HEK293 (cell line): ENCODE results near the gene KIF18B.

ENCODE experiments used
- CTCF ChIA-PET: fragments of 350-600 bp; formaldehyde crosslinking; extraction: SDS; loops from one replicate; lab custom pipeline; 2021; ENCODE audit warnings: antibody characterized with exemption; lab: Yijun Ruan, JAX
- POLR2A ChIA-PET: fragments of 300-600 bp; formaldehyde crosslinking; extraction: SDS; loops from one replicate; lab custom pipeline; 2020; ENCODE audit warnings: antibody characterized with exemption, inconsistent platforms; lab: Yijun Ruan, JAX
- H3K27ac ChIP-seq: fragments of 200-500 bp; sonication (Bioruptor generic); 2 replicates; pipeline ENCODE4 v1.5.1; 2014; ENCODE audit warnings: low read depth, low read length, control low read depth, inconsistent platforms; ENCODE audit errors: extremely low read depth
- H3K36me3 ChIP-seq, 2 experiments: fragments of 200-500 bp in 1 of 2; sonication (Bioruptor generic) in 1 of 2; 1 replicate in 1 of 2; 2 replicates in 1 of 2; pipeline ENCODE4 v1.5.1; 2014 to 2017; ENCODE audit warnings: inconsistent platforms in 2 of 2, low read length in 2 of 2; ENCODE audit not compliant: control insufficient read depth in 2 of 2, insufficient read depth in 1 of 2
- H3K4me1 ChIP-seq: fragments of 200-500 bp; sonication (Bioruptor generic); 2 replicates; pipeline ENCODE4 v1.5.1; 2014; ENCODE audit warnings: mild to moderate bottlenecking, low read length, inconsistent platforms; ENCODE audit not compliant: control insufficient read depth, insufficient read depth
- H3K4me3 ChIP-seq: 2 replicates; pipeline ENCODE4 v1.5.1; 2011; ENCODE audit warnings: low read depth, mild to moderate bottlenecking, control low read depth, low read length, moderate library complexity
- H3K9me3 ChIP-seq: fragments of 200-500 bp; sonication (Bioruptor generic); 2 replicates; pipeline ENCODE4 v1.5.1; 2014; ENCODE audit warnings: low read depth, low read length, inconsistent platforms; ENCODE audit not compliant: control insufficient read depth, insufficient read depth
- GLIS2 ChIP-seq: fragments of 450-650 bp; formaldehyde crosslinking; IDR thresholded peaks from 2 replicates; pipeline ENCODE4 v1.5.1; 2016; ENCODE audit warnings: missing biosample characterization, missing genetic modification characterization
- HOXC10 ChIP-seq: sonication (generic); formaldehyde crosslinking; IDR thresholded peaks from 2 replicates; pipeline ENCODE4 v1.8.1; 2023; ENCODE audit warnings: mild to moderate bottlenecking, missing genetic modification reagents
- KLF16 ChIP-seq: fragments of 450-650 bp; formaldehyde crosslinking; IDR thresholded peaks from 2 replicates; pipeline ENCODE4 v1.5.1; 2017; ENCODE audit warnings: missing biosample characterization, missing genetic modification characterization
- SCRT2 ChIP-seq: fragments of 450-650 bp; formaldehyde crosslinking; IDR thresholded peaks from 2 replicates; pipeline ENCODE4 v1.5.1; 2016; ENCODE audit warnings: missing biosample characterization, missing genetic modification characterization
- TRIM28 ChIP-seq: IDR thresholded peaks from 2 replicates; pipeline ENCODE4 v1.6.1; 2011; ENCODE audit warnings: low read length, control low read depth, borderline replicate concordance
- ZNF114 ChIP-seq: fragments of 450-650 bp; formaldehyde crosslinking; IDR thresholded peaks from 2 replicates; pipeline ENCODE4 v1.5.0; 2017; ENCODE audit warnings: missing biosample characterization, missing genetic modification characterization
- ZNF184 ChIP-seq: fragments of 450-650 bp; IDR thresholded peaks from 2 replicates; pipeline ENCODE4 v1.5.1; 2018; ENCODE audit warnings: missing biosample characterization, mild to moderate bottlenecking, missing genetic modification characterization
- ZNF292 ChIP-seq: fragments of 450-650 bp; formaldehyde crosslinking; IDR thresholded peaks from 2 replicates; pipeline ENCODE4 v1.5.1; 2016; ENCODE audit warnings: low read depth, missing biosample characterization, missing genetic modification characterization, borderline replicate concordance
- ZNF350 ChIP-seq: fragments of 450-650 bp; formaldehyde crosslinking; IDR thresholded peaks from 2 replicates; pipeline ENCODE4 v1.5.0; 2017; ENCODE audit warnings: missing biosample characterization, mild to moderate bottlenecking, missing genetic modification characterization
- ZNF48 ChIP-seq: fragments of 450-650 bp; formaldehyde crosslinking; IDR thresholded peaks from 2 replicates; pipeline ENCODE4 v1.5.1; 2016; ENCODE audit warnings: missing biosample characterization, missing genetic modification characterization
- ZNF549 ChIP-seq: fragments of 450-650 bp; IDR thresholded peaks from 2 replicates; pipeline ENCODE4 v1.5.1; 2018; ENCODE audit warnings: missing biosample characterization, missing genetic modification characterization, mild to moderate bottlenecking, inconsistent platforms, moderate library complexity
- ZNF639 ChIP-seq: fragments of 450-650 bp; formaldehyde crosslinking; IDR thresholded peaks from 2 replicates; pipeline ENCODE4 v1.5.1; 2016; ENCODE audit warnings: missing biosample characterization, missing genetic modification characterization
- ZNF654 ChIP-seq: fragments of 450-650 bp; formaldehyde crosslinking; IDR thresholded peaks from 2 replicates; pipeline ENCODE4 v1.5.1; 2016; ENCODE audit warnings: low read depth, missing biosample characterization, missing genetic modification characterization
- ZNF660 ChIP-seq: fragments of 450-650 bp; IDR thresholded peaks from 2 replicates; pipeline ENCODE4 v1.5.1; 2018; ENCODE audit warnings: missing biosample characterization, mild to moderate bottlenecking, missing genetic modification characterization
- TF ChIP-seq, protein P1 (sequence below): fragments of 450-650 bp; formaldehyde crosslinking; IDR thresholded peaks from 2 replicates; pipeline ENCODE4 v1.5.1; 2016; ENCODE audit warnings: missing biosample characterization, missing genetic modification characterization
- TF ChIP-seq, protein P2 (sequence below): fragments of 450-650 bp; formaldehyde crosslinking; IDR thresholded peaks from 2 replicates; pipeline ENCODE4 v1.5.1; 2017; ENCODE audit warnings: missing biosample characterization, missing genetic modification characterization

Gene KIF18B

GRCh38 chr17:44880062-44880461 is 67.5 kb downstream of the KIF18B start (continued):
- TF ChIP-seq, protein P1, sequence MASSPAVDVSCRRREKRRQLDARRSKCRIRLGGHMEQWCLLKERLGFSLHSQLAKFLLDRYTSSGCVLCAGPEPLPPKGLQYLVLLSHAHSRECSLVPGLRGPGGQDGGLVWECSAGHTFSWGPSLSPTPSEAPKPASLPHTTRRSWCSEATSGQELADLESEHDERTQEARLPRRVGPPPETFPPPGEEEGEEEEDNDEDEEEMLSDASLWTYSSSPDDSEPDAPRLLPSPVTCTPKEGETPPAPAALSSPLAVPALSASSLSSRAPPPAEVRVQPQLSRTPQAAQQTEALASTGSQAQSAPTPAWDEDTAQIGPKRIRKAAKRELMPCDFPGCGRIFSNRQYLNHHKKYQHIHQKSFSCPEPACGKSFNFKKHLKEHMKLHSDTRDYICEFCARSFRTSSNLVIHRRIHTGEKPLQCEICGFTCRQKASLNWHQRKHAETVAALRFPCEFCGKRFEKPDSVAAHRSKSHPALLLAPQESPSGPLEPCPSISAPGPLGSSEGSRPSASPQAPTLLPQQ (tag by site-specific recombination): no peak
- TF ChIP-seq ZNF292 (tag by site-specific recombination): no peak
- TF ChIP-seq ZNF184: no peak
- no peak for TF ChIP-seq ZNF639

- TF ChIP-seq SCRT2 (tag by site-specific recombination): peak; percentile 48; the same call in 1 of the 2 replicates
- TF ChIP-seq, protein P2, sequence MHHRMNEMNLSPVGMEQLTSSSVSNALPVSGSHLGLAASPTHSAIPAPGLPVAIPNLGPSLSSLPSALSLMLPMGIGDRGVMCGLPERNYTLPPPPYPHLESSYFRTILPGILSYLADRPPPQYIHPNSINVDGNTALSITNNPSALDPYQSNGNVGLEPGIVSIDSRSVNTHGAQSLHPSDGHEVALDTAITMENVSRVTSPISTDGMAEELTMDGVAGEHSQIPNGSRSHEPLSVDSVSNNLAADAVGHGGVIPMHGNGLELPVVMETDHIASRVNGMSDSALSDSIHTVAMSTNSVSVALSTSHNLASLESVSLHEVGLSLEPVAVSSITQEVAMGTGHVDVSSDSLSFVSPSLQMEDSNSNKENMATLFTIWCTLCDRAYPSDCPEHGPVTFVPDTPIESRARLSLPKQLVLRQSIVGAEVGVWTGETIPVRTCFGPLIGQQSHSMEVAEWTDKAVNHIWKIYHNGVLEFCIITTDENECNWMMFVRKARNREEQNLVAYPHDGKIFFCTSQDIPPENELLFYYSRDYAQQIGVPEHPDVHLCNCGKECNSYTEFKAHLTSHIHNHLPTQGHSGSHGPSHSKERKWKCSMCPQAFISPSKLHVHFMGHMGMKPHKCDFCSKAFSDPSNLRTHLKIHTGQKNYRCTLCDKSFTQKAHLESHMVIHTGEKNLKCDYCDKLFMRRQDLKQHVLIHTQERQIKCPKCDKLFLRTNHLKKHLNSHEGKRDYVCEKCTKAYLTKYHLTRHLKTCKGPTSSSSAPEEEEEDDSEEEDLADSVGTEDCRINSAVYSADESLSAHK: no peak
- POLR2A ChIA-PET: interaction anchor here (1.3 to 1.7 kb wide), 3 partner anchors 20 to 104 kb away, joined by 3 to 9 read pairs (median 4); partner anchors contain the start of gene EFTUD2
- no peak overlapping the region for H3K4me3 ChIP-seq
- CTCF ChIA-PET: interaction anchor here (0.6 to 13.6 kb wide), 25 partner anchors 9 to 220 kb away, joined by 3 to 221 read pairs (median 6); partner anchors contain the start of gene EFTUD2
- H3K36me3 ChIP-seq: peaks cover 85 to 93% of the 10 kb centered on the region in 2 experiments
- no peaks in the 10 kb centered on the region for H3K4me1 ChIP-seq
- H3K9me3 ChIP-seq: no peaks in the 10 kb centered on the region
- H3K27ac ChIP-seq: no peak overlapping the region
Measured at GRCh38 chr17:44879376-44879775, 68.2 kb downstream of the KIF18B start.

GRCh38 chr17:44878627-44879221 is 68.8 kb downstream of the KIF18B start:
- ChIA-PET POLR2A (interaction anchor here (1.3 to 1.7 kb wide), 3 partner anchors 20 to 103 kb away, joined by 3 to 9 read pairs (median 4); partner anchors contain the start of gene EFTUD2), CTCF (interaction anchor here (0.6 to 13.6 kb wide), 37 partner anchors 9 to 1879 kb away, joined by 3 to 221 read pairs (median 5); partner anchors contain the start of genes EFTUD2 and HIGD1B)
- no peaks in the 10 kb centered on the region for H3K9me3 ChIP-seq
- H3K4me3 ChIP-seq: no peak overlapping the region
- TF ChIP-seq KLF16 (tag by site-specific recombination) (no peak), ZNF660 (0 out of 2 replicates have a peak, but pooled peaks have one; percentile 52), ZNF654 (peak; percentile 38), ZNF114 (no peak)
- no peaks in the 10 kb centered on the region for H3K4me1 ChIP-seq
- peaks cover 85 to 91% of the 10 kb centered on the region in 2 experiments for H3K36me3 ChIP-seq
- no peak overlapping the region for H3K27ac ChIP-seq

DNA sequence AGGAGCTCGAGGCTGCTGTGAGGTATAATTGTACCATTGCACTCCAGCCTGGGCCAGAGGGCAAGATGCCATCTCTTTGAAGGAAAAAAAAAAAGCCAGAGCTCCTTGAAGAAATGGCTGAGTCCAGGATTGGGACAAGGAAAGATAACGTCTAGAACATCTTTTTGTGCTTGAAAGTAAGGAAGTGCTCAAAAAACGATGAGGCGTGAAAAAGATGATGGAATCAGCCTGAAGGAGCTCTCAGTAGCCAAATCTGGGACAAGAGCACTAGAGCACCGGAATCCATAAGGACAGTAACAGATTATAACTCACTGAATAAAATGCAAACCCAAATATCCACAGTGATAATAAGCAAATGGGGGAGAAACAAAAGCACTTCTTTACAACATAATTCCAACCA is 70.5 kb downstream of the KIF18B start:
- ChIA-PET CTCF (interaction anchor here (0.5 to 13.6 kb wide), 10 partner anchors 10 to 432 kb away, joined by 3 to 221 read pairs (median 4); a partner anchor contains a TSS), POLR2A (interaction anchor here (0.7 to 1.3 kb wide), 3 partner anchors 95 to 271 kb away, joined by 3 to 4 read pairs (median 4); partner anchors contain the start of gene HEXIM1)
- H3K36me3 ChIP-seq: peaks cover 76 to 90% of the 10 kb centered on the region in 2 experiments

More for the DNA sequence above, 70.5 kb downstream of the KIF18B start:
- no peaks in the 10 kb centered on the region for H3K9me3 ChIP-seq
- H3K4me1 ChIP-seq: no peaks in the 10 kb centered on the region
- H3K4me3 ChIP-seq: no peak overlapping the region
- TF ChIP-seq HOXC10: no peak
- no peak for TF ChIP-seq ZNF350 (tag by site-specific recombination)
- TF ChIP-seq ZNF549 (tag by site-specific recombination): no peak
- TF ChIP-seq ZNF48 (tag by site-specific recombination): no peak
- no peak for TF ChIP-seq TRIM28
- no peak for TF ChIP-seq GLIS2
- no peak overlapping the region for H3K27ac ChIP-seq
